Embryonic facial prominence (tissue), 1 donor: ENCODE data around the gene GPR18.

Experiments
- DNase-seq: peaks from one replicate; pipeline ENCODE4 v3.0.0-alpha.2; 2016; ENCODE audit errors: extremely low spot score

GPR18 gene

DNA sequence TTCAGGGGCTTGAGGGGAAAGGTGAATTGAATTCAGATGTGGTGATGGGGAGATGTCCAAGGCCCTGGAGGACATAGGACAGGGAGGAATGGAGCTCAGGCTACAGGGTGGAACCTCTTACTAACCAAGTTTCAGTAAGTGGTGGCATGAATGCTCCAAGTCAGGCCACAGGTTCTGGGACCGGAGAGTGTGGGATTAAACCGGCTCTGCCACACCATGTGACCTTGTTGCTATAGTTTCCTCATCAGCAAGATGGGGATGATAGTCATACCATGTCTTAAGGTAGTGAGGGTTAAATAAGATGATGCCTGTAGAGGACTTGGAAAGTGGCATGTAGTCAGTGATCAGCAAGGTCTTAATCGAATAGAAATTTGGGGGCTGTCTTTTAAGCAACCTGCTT, 32.7 kb upstream of the GPR18 start:
- DNase-seq: no peak

GRCh38 chr13:99289674-99290337, 31.6 kb upstream of the GPR18 start:
- no peak for DNase-seq

- DNase-seq: no peak
Measured at GRCh38 chr13:99289271-99289670, 31.1 kb upstream of the GPR18 start.

GRCh38 chr13:99288089-99288488, 29.9 kb upstream of the GPR18 start:
- no peak for DNase-seq

- no peak for DNase-seq
Measured at GRCh38 chr13:99287551-99287950, 29.4 kb upstream of the GPR18 start.

DNA sequence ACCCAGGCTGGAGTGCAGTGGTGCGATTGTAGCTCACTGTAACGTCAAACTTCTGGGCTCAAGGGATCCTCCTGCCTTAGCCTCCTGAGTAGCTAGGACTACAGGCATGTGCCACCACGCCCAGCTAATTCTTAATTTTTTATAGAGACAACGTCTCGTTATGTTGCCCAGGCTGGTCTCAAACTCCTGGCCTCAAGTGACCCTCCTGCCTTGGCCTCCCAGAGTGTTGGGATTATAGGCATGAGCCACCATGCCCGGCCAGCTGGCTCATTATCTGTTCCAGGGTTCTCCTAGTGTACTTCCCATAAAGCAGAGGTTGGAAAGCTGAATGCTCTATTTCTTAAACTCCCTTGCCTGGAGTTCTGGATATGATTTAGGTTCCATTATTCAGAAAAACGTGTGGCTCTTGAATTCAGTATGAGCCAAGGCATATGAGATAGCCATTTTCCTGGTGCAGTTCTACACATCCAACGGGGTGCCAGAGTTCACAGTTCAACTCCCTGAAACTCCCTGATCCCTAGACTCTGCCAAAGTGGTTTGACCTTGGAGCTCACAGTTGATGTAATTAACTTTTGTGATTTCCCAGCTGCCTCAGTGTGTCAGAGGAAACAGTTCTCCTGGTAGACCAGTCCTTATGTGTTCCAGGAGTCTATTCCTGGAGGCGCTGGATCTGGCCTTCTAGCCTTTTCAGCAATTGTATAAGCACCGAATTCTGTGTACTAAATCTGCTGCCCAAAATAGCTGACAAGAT, 27.4 kb upstream of the GPR18 start:
- DNase-seq: no peak

- no peak for DNase-seq
Measured at GRCh38 chr13:99282264-99283231, 24.4 kb upstream of the GPR18 start.

GRCh38 chr13:99281811-99282263, 23.7 kb upstream of the GPR18 start:
- no peak for DNase-seq

- DNase-seq: no peak
Measured at GRCh38 chr13:99280166-99280565, 22.0 kb upstream of the GPR18 start.

DNA sequence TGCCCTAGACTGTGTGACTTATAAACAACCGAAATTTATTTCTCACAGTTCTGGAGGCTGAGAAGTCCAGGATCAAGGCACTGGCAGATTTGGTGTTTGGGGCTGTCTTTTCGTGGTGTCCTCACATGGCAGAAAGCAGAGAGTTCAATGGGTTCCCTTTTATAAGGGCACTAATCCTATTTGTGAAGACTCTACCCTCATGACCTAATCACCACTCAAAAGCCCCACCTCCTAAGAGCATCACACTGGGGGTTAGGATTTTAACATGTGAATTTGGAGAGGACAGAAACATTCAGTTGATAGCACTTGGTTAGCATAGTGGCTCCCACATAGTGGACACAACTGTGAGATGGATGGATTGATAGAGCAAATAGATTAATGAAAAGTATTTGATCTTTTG, 21.5 kb upstream of the GPR18 start:
- DNase-seq: no peak

DNA sequence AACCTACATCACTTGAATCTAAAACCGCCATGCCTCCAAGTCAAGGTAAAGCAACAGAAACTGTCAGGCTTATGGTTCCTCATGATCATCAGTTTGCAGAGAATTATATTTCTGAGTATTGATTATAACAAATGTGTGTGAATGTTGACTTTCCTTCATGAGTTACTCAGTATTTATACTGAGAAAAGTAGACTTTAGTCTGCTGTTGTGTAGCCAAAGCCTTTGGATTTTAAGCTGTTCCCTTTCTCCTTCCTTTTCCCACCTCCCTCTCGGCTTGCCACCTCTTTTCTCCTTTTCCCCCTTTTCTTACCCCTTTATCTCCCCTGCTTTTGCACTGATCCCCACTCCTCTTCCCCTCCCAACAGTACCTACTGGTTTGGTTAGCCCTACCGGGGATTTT, 20.7 kb upstream of the GPR18 start:
- no peak for DNase-seq

DNA sequence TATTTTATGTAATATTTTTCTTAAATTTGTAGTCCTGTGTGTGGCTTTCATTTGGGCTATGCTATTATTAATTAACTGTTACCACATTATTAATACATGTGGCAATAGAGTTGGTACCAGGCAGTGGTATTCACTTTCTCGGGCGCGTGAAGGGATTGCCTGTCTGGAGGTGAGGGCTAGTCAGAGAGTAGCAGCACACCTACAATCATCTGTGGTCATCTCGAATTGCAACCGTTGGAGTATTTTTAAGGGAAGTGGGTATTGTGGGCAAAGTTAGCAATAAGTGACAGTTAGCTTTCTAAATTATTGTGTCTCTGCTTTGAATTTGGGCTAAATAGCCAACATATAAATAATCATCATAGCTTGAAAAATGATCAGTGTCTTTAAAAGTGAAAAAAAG, 20.0 kb upstream of the GPR18 start:
- no peak for DNase-seq

- DNase-seq: no peak
Measured at GRCh38 chr13:99277629-99278028, 19.4 kb upstream of the GPR18 start.

GRCh38 chr13:99276706-99277105, 18.5 kb upstream of the GPR18 start:
- DNase-seq: no peak

- DNase-seq: no peak
Measured at GRCh38 chr13:99275093-99275469, 16.9 kb upstream of the GPR18 start.

- no peak for DNase-seq
Measured at GRCh38 chr13:99273128-99273527, 14.9 kb upstream of the GPR18 start.

GRCh38 chr13:99272481-99272880, 14.3 kb upstream of the GPR18 start:
- DNase-seq: no peak

GRCh38 chr13:99271249-99271648, 13.1 kb upstream of the GPR18 start:
- DNase-seq: no peak

DNA sequence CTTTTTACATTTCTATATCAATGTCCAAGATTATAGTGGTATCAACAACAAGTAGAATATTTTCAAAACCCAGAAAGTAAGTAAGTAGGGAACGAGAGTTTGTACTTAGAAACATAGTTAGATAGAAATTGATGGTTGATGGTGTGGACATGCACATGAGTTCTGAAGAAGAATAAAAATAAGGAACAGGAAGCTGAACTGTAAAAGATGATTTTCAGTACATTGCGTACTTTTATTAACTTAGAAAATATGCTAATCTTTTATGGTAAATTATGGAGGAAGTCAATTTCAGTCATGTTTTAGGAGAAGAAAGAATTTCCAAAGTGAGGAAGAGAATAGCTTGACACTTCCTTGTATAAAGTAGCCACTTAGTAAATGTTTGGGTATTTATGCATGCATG, 12.3 kb upstream of the GPR18 start:
- no peak for DNase-seq

GRCh38 chr13:99269627-99270241, 11.6 kb upstream of the GPR18 start:
- peak; percentile 50 for DNase-seq

- DNase-seq: no peak
Measured at GRCh38 chr13:99268822-99269221, 10.6 kb upstream of the GPR18 start.

GRCh38 chr13:99267927-99268326, 9.7 kb upstream of the GPR18 start:
- no peak for DNase-seq
